Activated CD8-positive, alpha-beta memory T cell treated with anti-CD3 and anti-CD28 coated beads, Interleukin-2, amount 10 ng/mL, durations not matched to agents 7 days and 5 days (primary cell): ENCODE measurements around the gene PAIP2. TPM values are rescaled to one million over a fixed set of nuclear protein-coding genes. Genes with fewer than 3 reads are reported as not detected.
A peak's percentile ranks its signal among the peaks of the same experiment; 100 is the strongest.

Experiments
- ATAC-seq: fragments of 150-1000 bp; cut with Tn5 transposase; one replicate; pipeline ENCODE4 v1.10.0; 2021; ENCODE audit warnings: moderate library complexity
- CTCF ChIA-PET: fragments of 350-600 bp; sonication (Branson Sonifier 250); formaldehyde crosslinking; loops from one replicate; lab custom pipeline; 2021; ENCODE audit warnings: antibody characterized with exemption; lab: Charles Lee
- DNase-seq: peaks from one replicate; pipeline ENCODE4 v3.0.0-alpha.2; 2020
- H3K27ac Mint-ChIP-seq: one replicate; pipeline ENCODE4 v1.8.0; 2021; ENCODE audit warnings: mild to moderate bottlenecking, mixed read lengths
- H3K27me3 Mint-ChIP-seq: one replicate; pipeline ENCODE4 v1.8.0; 2021; ENCODE audit warnings: mixed read lengths
- H3K36me3 Mint-ChIP-seq: one replicate; pipeline ENCODE4 v1.8.0; 2021; ENCODE audit warnings: mild to moderate bottlenecking, mixed read lengths
- H3K4me1 Mint-ChIP-seq: one replicate; pipeline ENCODE4 v1.8.0; 2021; ENCODE audit warnings: mixed read lengths
- H3K4me3 Mint-ChIP-seq: one replicate; pipeline ENCODE4 v1.8.0; 2021; ENCODE audit warnings: mild to moderate bottlenecking, moderate library complexity, mixed read lengths
- H3K9me3 Mint-ChIP-seq: one replicate; pipeline ENCODE4 v1.8.0; 2022; ENCODE audit warnings: low read depth, mixed read lengths
- total RNA-seq, 2 experiments: library from RNA; stranded (reverse); gene quantifications; one replicate each; pipeline ENCODE4 v1.2.3, GENCODE V29; 2021

The PAIP2 gene
- total RNA-seq, 2 experiments from 2014 or later, result 83.4 to 112 TPM

DNA sequence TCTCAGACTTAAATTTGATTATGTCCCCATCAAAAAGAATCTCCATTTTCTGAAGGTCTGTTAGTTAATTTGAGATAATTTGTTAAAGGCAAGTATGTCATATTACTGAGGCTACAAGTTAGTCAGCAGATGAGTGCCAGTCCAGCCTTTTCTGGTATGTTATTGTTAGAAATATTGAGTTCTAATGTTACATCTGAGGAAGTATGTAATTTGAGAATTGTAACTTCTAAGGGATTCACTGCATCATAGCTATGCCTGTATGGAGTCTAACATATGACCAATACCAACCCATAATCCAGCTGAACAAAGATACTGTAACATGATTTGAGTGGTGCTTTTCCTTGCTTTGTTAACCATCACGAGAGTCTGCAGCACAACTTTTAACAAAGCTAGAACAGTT is 27.5 kb downstream of the PAIP2 start:
- CTCF ChIA-PET, result interaction anchor here (0.9 to 4.6 kb wide), 7 partner anchors 15 to 118 kb away, joined by 3 to 14 read pairs (median 5); partner anchors contain the start of gene PAIP2
- Mint-ChIP-seq H3K36me3 (peaks cover 40% of the 10 kb centered on the region), H3K4me1 (peaks cover 30% of the 10 kb centered on the region)

GRCh38 chr5:139371482-139372435 is 30.1 kb downstream of the PAIP2 start:
- Mint-ChIP-seq H3K36me3 (peaks cover 23% of the 10 kb centered on the region), H3K27ac (peak overlapping the region; percentile 76), H3K4me1 (peaks cover 30% of the 10 kb centered on the region), H3K27me3 (no peaks in the 10 kb centered on the region), H3K4me3 (peak overlapping the region; percentile 21), H3K9me3 (no peaks in the 10 kb centered on the region)
- DNase-seq, result no peak
- CTCF ChIA-PET, result interaction anchor here (1.0 to 2.0 kb wide), 3 partner anchors 12 to 40 kb away, joined by 3 to 4 read pairs (median 3); partner anchors contain the start of gene PAIP2
- ATAC-seq, result peak; percentile 54

More for the DNA sequence above, 27.5 kb downstream of the PAIP2 start:
- Mint-ChIP-seq H3K9me3 (no peaks in the 10 kb centered on the region), H3K4me3 (no peak overlapping the region), H3K27me3 (no peaks in the 10 kb centered on the region), H3K27ac (no peak overlapping the region)
- ATAC-seq (no peak), DNase-seq (no peak)

GRCh38 chr5:139374909-139375308 is 33.3 kb downstream of the PAIP2 start:
- no peaks in the 10 kb centered on the region for H3K9me3 Mint-ChIP-seq
- CTCF ChIA-PET, result interaction anchor here (1.2 kb wide), 1 partner anchor 29 kb away, joined by 5 read pairs; no protein-coding TSS in a partner anchor

GRCh38 chr5:139376364-139376763 is 34.7 kb downstream of the PAIP2 start:
- no peaks in the 10 kb centered on the region for H3K27me3 Mint-ChIP-seq
- no peak for ATAC-seq
- peaks cover 28% of the 10 kb centered on the region for H3K4me1 Mint-ChIP-seq
- no peak overlapping the region for H3K4me3 Mint-ChIP-seq
- CTCF ChIA-PET, result interaction anchor here (1.0 to 2.3 kb wide), 2 partner anchors 12 to 34 kb away, joined by 4 to 6 read pairs; partner anchors contain the start of gene PAIP2
- no peaks in the 10 kb centered on the region for H3K9me3 Mint-ChIP-seq
- peaks cover 17% of the 10 kb centered on the region for H3K36me3 Mint-ChIP-seq
- no peak for DNase-seq
- H3K27ac Mint-ChIP-seq, result no peak overlapping the region

More at GRCh38 chr5:139374909-139375308, 33.3 kb downstream of the PAIP2 start:
- Mint-ChIP-seq H3K4me1 (peaks cover 38% of the 10 kb centered on the region), H3K4me3 (no peak overlapping the region), H3K36me3 (peaks cover 21% of the 10 kb centered on the region), H3K27ac (no peak overlapping the region), H3K27me3 (no peaks in the 10 kb centered on the region)
- ATAC-seq (no peak), DNase-seq (no peak)

DNA sequence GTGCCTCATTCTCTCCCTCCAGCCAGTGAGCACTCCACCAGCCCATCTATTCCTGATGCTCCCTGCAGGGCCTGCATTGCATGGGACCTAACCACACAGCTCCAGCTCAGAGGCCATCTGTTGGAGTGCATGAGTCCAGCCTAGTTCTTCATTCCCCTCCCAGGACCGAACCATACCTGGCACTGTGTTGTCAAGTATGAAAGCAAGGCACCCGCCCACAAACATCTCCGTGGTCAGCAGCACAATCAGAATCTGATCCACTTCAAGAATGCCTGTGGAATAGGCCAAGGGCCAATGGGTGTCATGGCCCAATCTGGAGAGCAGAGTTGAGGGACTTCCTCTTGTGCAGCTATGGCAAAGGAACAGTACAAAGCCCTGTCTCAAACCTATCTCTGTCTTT is 35.6 kb downstream of the PAIP2 start:
- CTCF ChIA-PET, result interaction anchor here (2.2 to 2.3 kb wide), 2 partner anchors 11 to 14 kb away, joined by 6 to 7 read pairs; no protein-coding TSS in a partner anchor
- Mint-ChIP-seq H3K4me1 (peaks cover 20% of the 10 kb centered on the region), H3K4me3 (no peak overlapping the region), H3K36me3 (peaks cover 13% of the 10 kb centered on the region), H3K27me3 (no peaks in the 10 kb centered on the region), H3K9me3 (no peaks in the 10 kb centered on the region), H3K27ac (no peak overlapping the region)
- ATAC-seq (no peak), DNase-seq (no peak)

GRCh38 chr5:139378101-139378825 is 36.6 kb downstream of the PAIP2 start:
- CTCF ChIA-PET, result interaction anchor here (2.2 kb wide), 1 partner anchor 13 kb away, joined by 7 read pairs; no protein-coding TSS in a partner anchor
- H3K4me3 Mint-ChIP-seq, result no peak overlapping the region
- H3K9me3 Mint-ChIP-seq, result no peaks in the 10 kb centered on the region
- peaks cover 10% of the 10 kb centered on the region for H3K36me3 Mint-ChIP-seq
- peaks cover 16% of the 10 kb centered on the region for H3K4me1 Mint-ChIP-seq
- no peak overlapping the region for H3K27ac Mint-ChIP-seq
- no peaks in the 10 kb centered on the region for H3K27me3 Mint-ChIP-seq
- no peak for DNase-seq
- no peak for ATAC-seq

- no peak for ATAC-seq
- no peaks in the 10 kb centered on the region for H3K27me3 Mint-ChIP-seq
- CTCF ChIA-PET, result interaction anchor here (2.2 kb wide), 1 partner anchor 12 kb away, joined by 7 read pairs; no protein-coding TSS in a partner anchor
- DNase-seq, result no peak
- H3K9me3 Mint-ChIP-seq, result no peaks in the 10 kb centered on the region
- no peak overlapping the region for H3K4me3 Mint-ChIP-seq
- peaks cover 19% of the 10 kb centered on the region for H3K4me1 Mint-ChIP-seq
- no peak overlapping the region for H3K27ac Mint-ChIP-seq
- H3K36me3 Mint-ChIP-seq, result peaks cover 3% of the 10 kb centered on the region
Observed at GRCh38 chr5:139378941-139379361, 37.3 kb downstream of the PAIP2 start.

DNA sequence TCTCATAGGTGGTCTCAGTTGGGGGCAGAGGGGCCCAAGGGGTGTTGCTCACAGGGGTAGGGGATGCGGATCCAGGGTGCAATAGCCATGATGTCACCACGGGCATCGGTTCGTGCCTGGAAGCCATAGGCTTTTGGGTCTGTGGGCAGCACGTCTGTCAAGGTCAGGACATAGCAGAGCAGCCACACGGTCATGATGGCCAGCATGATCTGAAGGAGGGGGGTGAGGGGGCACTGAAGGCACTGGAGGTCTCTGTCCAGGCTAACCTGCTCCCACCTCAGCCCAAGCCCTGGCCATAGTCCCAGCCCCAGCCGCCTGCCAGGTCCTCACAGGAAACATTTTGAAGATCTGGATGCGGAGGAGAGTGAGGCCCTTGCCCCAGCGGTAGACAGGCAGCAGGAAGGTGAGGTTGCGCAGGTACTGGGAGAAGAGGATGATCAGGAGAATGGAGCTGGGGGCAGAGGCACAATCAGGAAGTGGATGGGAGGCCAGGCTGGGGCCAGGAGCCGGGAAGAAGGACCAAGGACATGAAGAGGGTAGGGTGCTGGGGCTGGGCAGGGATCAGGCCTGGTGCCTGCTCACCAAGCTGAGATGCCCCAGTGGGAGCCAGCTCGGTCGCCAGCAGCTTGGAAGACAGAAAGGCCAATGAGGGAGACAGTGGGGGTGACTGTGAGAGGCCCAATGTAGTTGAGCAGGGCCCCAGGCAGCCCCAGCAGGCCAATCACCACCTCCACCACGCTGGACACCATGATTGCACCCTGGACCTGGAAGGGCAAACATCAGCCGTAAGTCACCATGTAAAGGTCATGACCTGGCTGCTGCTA is 38.2 kb downstream of the PAIP2 start:
- Mint-ChIP-seq H3K4me3 (no peak overlapping the region), H3K9me3 (no peaks in the 10 kb centered on the region), H3K27ac (no peak overlapping the region), H3K27me3 (no peaks in the 10 kb centered on the region), H3K4me1 (peaks cover 26% of the 10 kb centered on the region), H3K36me3 (peaks cover 3% of the 10 kb centered on the region)
- ATAC-seq (no peak), DNase-seq (no peak)
- CTCF ChIA-PET, result no interaction called here

- Mint-ChIP-seq H3K4me3 (no peak overlapping the region), H3K27ac (no peak overlapping the region), H3K27me3 (no peaks in the 10 kb centered on the region), H3K36me3 (peaks cover 3% of the 10 kb centered on the region), H3K9me3 (no peaks in the 10 kb centered on the region), H3K4me1 (peaks cover 47% of the 10 kb centered on the region)
- ATAC-seq (no peak), DNase-seq (no peak)
- CTCF ChIA-PET, result interaction anchor here (1.0 to 1.9 kb wide), 3 partner anchors 19 to 95 kb away, joined by 3 to 5 read pairs (median 3); partner anchors contain the start of gene PAIP2
Observed at GRCh38 chr5:139381837-139382761, 40.4 kb downstream of the PAIP2 start.

GRCh38 chr5:139382807-139383206 is 41.2 kb downstream of the PAIP2 start:
- DNase-seq (no peak), ATAC-seq (no peak)
- CTCF ChIA-PET, result interaction anchor here (1.2 to 1.9 kb wide), 2 partner anchors 41 to 96 kb away, joined by 3 to 5 read pairs; partner anchors contain the start of gene PAIP2
- Mint-ChIP-seq H3K27me3 (no peaks in the 10 kb centered on the region), H3K4me1 (peaks cover 49% of the 10 kb centered on the region), H3K9me3 (no peaks in the 10 kb centered on the region), H3K27ac (no peak overlapping the region), H3K36me3 (no peaks in the 10 kb centered on the region), H3K4me3 (no peak overlapping the region)

GRCh38 chr5:139383275-139383992 is 41.8 kb downstream of the PAIP2 start, which contains the start of gene SLC23A1:
Gene SLC23A1 (minus strand): TSS chr5:139383297. CDS start chr5:139383253, 44 bp downstream.
- no peak for ATAC-seq
- peaks cover 55% of the 10 kb centered on the region for H3K4me1 Mint-ChIP-seq
- no peaks in the 10 kb centered on the region for H3K9me3 Mint-ChIP-seq

More at GRCh38 chr5:139383275-139383992, 41.8 kb downstream of the PAIP2 start, which contains the start of gene SLC23A1:
- H3K27me3 Mint-ChIP-seq, result no peaks in the 10 kb centered on the region
- no peaks in the 10 kb centered on the region for H3K36me3 Mint-ChIP-seq
- CTCF ChIA-PET, result interaction anchor here (1.2 to 3.1 kb wide), 4 partner anchors 12 to 96 kb away, joined by 3 to 14 read pairs (median 4); partner anchors contain the start of gene PAIP2
- H3K27ac Mint-ChIP-seq, result peak within 1 kb of the TSS; percentile 61
- DNase-seq, result no peak
- no peak within 1 kb of the TSS for H3K4me3 Mint-ChIP-seq
